SU-DHL-6 (cell line): Measurements from ENCODE around the gene CCSER2.
"Not testable (repeated sequence)": the region's sequence is repeated elsewhere in the genome, so short reads cannot be mapped to it uniquely, and the experiment has no call there.

ENCODE experiments used
- EZH2phosphoT487 ChIP-seq: fragments of 200-600 bp; sonication (generic), shearing (Covaris generic); conservative IDR thresholded peaks from 2 replicates; pipeline ENCODE4 v1.6.1; 2018; ENCODE audit warnings: mild to moderate bottlenecking, antibody characterized with exemption, low read length, moderate library complexity, mixed read lengths
- TF ChIP-seq, protein P1 (sequence below): fragments of 200-600 bp; sonication (generic); IDR thresholded peaks from one replicate; pipeline ENCODE4 v1.5.1; 2017; ENCODE audit warnings: antibody characterized with exemption, mild to moderate bottlenecking, low read length, moderate library complexity; ENCODE audit not compliant: insufficient read depth, poor library complexity, severe bottlenecking

GRCh38 chr10:84528526-84528925 lies 200.1 kb downstream of the CCSER2 start:
- TF ChIP-seq, protein P1, sequence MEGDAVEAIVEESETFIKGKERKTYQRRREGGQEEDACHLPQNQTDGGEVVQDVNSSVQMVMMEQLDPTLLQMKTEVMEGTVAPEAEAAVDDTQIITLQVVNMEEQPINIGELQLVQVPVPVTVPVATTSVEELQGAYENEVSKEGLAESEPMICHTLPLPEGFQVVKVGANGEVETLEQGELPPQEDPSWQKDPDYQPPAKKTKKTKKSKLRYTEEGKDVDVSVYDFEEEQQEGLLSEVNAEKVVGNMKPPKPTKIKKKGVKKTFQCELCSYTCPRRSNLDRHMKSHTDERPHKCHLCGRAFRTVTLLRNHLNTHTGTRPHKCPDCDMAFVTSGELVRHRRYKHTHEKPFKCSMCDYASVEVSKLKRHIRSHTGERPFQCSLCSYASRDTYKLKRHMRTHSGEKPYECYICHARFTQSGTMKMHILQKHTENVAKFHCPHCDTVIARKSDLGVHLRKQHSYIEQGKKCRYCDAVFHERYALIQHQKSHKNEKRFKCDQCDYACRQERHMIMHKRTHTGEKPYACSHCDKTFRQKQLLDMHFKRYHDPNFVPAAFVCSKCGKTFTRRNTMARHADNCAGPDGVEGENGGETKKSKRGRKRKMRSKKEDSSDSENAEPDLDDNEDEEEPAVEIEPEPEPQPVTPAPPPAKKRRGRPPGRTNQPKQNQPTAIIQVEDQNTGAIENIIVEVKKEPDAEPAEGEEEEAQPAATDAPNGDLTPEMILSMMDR = not testable (repeated sequence)
- not testable (repeated sequence) for TF ChIP-seq EZH2phosphoT487
